ENCODE measurements around the gene MRPS34.

The MRPS34 gene

GRCh38 chr16:1731603-1732002, 41.3 kb downstream of the MRPS34 start:
- in situ Hi-C loops (cut with MboI; ENCODE audit: low sequenced_read_pairs), result no loop called here

- in situ Hi-C loops (cut with MboI; ENCODE audit: low sequenced_read_pairs), result no loop called here
Observed at GRCh38 chr16:1731073-1731472, 41.9 kb downstream of the MRPS34 start.

- in situ Hi-C loops (cut with MboI; ENCODE audit: low sequenced_read_pairs), result no loop called here
Observed at GRCh38 chr16:1729445-1729844, 43.5 kb downstream of the MRPS34 start.

GRCh38 chr16:1729026-1729425, 43.9 kb downstream of the MRPS34 start:
- in situ Hi-C loops (cut with MboI; ENCODE audit: low sequenced_read_pairs), result no loop called here

GRCh38 chr16:1727651-1728624, 45.0 kb downstream of the MRPS34 start:
- in situ Hi-C loops (cut with MboI; ENCODE audit: low sequenced_read_pairs), result no loop called here

- in situ Hi-C loops (cut with MboI; ENCODE audit: low sequenced_read_pairs), result no loop called here
Observed at GRCh38 chr16:1726661-1727502, 46.1 kb downstream of the MRPS34 start.

GRCh38 chr16:1724491-1724890, 48.4 kb downstream of the MRPS34 start:
- in situ Hi-C loops (cut with MboI; ENCODE audit: low sequenced_read_pairs), result no loop called here

- in situ Hi-C loops (cut with MboI; ENCODE audit: low sequenced_read_pairs), result no loop called here
Observed at GRCh38 chr16:1723450-1724147, 49.3 kb downstream of the MRPS34 start.

Measured in HL-60/S4 (cell line).